OCI-LY7 (cell line): ENCODE results near the gene LAMTOR2.

Source experiments
- EZH2phosphoT487 ChIP-seq: fragments of 200-600 bp; sonication (generic); IDR thresholded peaks from 2 replicates; pipeline ENCODE4 v1.6.1; 2018; ENCODE audit warnings: low read depth, borderline replicate concordance, mild to moderate bottlenecking, mixed run types, antibody characterized with exemption, low read length, moderate library complexity, mixed read lengths
- TF ChIP-seq, protein P1 (sequence below): fragments of 200-600 bp; sonication (generic); conservative IDR thresholded peaks from 2 replicates; pipeline ENCODE4 v1.5.1; 2014; ENCODE audit warnings: mild to moderate bottlenecking, antibody characterized with exemption, low read length, moderate library complexity, mixed read lengths

DNA sequence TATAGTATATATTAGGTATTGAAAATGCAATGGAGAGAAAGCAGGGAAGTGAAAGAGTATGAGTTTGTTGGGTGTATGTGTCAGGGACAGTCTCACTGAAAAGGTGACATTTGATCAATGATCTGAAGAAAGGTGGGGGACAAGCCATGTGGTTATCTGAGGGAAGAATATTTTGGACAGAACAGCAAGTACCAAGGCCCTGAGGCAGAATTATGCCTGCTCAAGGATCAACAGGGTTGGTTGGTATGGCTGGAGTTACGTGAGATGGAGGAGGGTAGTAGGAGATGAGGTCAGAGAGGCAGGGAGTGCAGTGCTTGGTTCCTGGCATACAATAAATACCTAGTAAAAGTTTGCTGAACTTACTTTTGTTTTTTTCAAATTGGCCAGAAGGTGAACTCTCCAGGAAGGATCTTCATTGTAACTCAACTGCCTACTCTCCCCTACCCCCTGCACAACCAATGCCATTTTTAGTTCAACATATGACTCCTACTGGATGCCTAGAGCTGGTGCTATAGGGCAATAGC lies 1.8 kb downstream of the LAMTOR2 start:
- TF ChIP-seq, protein P1, sequence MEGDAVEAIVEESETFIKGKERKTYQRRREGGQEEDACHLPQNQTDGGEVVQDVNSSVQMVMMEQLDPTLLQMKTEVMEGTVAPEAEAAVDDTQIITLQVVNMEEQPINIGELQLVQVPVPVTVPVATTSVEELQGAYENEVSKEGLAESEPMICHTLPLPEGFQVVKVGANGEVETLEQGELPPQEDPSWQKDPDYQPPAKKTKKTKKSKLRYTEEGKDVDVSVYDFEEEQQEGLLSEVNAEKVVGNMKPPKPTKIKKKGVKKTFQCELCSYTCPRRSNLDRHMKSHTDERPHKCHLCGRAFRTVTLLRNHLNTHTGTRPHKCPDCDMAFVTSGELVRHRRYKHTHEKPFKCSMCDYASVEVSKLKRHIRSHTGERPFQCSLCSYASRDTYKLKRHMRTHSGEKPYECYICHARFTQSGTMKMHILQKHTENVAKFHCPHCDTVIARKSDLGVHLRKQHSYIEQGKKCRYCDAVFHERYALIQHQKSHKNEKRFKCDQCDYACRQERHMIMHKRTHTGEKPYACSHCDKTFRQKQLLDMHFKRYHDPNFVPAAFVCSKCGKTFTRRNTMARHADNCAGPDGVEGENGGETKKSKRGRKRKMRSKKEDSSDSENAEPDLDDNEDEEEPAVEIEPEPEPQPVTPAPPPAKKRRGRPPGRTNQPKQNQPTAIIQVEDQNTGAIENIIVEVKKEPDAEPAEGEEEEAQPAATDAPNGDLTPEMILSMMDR, result no peak
- TF ChIP-seq EZH2phosphoT487, result no peak
